Activated CD8-positive, alpha-beta memory T cell treated with anti-CD3 and anti-CD28 coated beads, Interleukin-2, amount 50 U/mL, for 24 hours (primary cell): ENCODE measurements around the gene PDGFC.

Experiments used
- DNase-seq: peaks from one replicate; pipeline ENCODE4 v3.0.0-alpha.2; 2020; ENCODE audit errors: extremely low read depth

PDGFC gene

DNA sequence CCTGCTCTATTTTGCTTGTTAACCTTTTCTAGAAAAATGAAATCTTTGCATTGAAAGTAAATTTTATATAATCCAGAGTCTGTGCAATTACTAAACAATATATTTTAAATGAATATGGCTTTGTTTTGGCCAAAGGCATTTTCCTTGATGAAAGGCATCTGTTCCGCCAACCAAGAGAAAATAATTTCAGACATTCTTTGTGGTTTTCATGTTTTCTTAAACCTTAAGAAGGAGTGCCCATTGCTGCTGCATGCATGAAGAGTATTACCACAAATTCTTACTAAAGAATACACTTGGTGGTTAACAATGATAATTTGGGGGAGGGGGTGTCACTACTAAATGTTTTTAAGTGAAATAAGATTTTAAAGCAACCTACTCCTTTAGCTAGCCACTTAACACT, 2.7 kb upstream of the PDGFC start:
- DNase-seq, result no peak

DNA sequence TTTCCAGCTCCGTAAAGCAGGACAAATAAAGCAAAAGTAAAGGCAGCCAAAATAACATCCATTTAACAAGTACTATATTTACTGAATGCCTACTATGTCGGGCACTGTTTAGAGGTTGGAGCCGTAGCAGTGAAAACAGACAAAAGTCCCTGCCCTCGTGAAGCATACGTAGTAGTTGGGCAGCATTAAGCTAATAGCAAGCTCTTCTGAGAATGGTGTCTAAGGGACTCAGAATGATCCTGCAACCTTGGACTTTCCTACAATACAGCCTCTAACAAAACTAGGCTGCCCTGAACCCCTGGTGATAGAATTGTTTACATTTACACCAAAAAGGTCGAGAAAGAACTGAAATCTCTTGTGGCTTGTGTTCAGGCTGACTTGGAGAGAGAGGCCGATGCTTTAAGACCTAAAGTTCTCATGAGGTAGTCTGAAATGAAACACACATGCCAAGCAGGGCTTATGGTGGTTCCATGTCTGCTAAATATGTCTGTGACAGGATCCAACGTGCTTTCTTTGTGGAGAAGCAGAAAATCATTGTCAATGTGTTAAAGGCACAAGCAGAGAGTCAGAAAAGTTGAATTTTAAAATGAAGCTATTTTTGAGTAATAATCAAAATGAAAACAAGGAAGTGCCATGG, 898 bp upstream of the PDGFC start:
- no peak for DNase-seq

DNA sequence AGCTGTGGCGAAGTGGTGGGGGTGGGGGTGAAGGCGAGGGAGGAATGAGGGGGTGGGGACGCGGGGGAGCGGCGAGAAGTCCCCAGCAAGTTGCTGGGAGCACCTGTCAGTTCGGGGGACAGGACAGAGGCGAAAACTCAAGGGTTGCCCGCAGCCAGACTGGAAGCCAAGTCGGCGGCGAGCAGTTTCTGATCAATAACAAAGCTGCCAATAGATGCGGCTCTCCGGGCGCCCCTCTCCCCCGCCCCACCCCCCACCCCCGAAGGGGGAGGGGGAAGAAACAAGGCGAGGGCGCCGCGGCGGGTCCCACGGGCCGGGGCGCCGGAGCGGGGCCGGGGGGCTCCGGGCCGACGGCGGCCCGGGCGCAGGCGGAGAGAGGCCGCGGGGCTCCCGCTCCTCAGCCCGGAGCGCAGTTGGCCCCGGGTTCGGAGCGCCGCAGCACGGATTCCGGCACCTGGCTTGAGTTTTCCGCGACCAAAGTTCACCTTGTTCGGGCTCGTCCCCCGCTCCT, 379 bp downstream of the PDGFC start:
- DNase-seq, result no peak

DNA sequence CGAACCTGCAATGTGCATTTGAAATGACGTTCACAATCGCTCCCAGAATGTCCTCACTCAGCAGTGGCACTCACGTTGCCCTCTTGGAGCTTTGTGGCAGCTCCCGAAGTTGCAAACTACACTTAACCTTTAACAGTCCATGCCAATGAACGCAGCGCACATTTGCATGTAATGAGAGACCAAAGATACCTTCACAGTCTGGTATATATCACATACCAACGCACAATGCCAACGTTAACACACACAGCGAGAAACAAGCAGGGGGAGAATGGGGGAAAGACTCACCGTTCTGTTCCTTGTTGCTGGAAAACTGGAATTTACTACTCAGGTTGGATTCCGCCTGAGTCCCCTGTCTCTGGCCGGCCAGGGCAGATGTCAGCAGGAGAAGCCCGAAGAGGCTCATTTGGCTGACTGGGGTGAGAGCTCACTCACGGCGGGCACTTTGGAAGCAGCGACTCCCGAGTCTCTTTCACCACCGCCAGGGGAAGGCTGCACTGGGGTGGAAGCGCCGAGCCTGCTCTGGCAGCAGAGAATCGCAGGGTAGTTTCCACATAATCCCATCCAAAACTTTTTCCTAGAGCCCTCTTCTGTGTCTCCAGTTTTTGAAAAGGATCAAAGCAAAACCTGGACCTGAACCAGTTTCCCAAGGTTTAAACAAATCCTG, 966 bp downstream of the PDGFC start:
- no peak for DNase-seq

DNA sequence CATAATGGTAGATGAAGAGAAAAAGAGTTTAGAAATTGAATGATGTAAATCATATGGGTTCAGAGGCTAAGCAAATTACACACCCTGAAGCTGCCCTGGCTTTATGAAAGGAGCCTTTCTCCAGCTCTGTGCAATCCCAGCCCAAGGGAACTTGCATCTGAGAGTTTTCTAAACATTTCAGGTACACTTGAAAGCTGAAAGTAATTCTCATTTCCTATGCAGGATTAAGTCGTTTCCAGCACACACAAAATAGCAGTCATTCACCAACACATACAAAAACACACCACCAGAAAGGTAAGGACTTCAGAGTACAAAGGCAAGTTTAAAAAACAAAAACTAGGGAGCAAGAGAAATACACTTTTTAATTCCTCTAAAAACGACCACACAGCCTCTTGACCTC, 1.7 kb downstream of the PDGFC start:
- no peak for DNase-seq

DNA sequence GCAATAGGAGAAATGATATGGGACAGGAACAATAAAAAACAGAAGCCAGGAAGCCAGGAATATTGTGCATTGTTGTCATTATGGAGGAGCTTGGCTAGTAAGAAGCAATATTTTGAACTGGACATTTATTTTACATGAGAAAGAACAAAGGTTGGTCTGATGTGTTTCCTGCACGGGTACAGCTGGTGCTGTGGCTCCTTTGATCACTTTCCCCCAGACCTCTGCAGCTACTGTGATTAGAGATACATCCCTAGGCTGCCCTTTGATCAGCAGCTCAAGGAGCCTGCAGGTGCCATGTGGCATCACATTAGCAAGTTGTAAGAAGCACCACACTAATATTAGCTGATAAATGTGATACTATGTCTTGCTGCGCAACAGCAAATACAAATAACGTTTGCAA, 2.5 kb downstream of the PDGFC start:
- no peak for DNase-seq

DNA sequence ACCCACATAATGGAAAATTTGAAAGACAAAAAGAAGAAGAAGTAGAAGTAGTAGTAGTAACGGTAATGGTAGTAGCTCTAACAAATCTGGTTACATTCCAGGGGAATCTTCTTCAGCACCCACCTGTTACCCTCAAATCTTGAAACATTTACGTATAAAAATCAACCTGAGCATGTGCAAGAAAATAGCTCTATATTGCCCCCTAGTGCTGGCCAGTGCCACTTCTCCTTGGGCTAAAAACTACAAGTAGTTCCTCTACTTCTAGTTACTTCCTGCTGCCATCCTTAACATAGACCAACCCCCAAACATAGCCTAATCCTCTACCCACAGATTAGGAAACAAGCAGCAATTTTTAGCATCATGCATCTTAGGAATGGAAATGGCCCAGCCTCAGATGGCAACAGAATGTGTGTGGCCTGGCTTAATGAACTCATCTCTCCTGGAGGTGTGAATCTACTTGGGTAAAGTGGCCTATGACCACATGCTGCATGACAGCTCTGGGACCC, 3.1 kb downstream of the PDGFC start:
- DNase-seq, result no peak

DNA sequence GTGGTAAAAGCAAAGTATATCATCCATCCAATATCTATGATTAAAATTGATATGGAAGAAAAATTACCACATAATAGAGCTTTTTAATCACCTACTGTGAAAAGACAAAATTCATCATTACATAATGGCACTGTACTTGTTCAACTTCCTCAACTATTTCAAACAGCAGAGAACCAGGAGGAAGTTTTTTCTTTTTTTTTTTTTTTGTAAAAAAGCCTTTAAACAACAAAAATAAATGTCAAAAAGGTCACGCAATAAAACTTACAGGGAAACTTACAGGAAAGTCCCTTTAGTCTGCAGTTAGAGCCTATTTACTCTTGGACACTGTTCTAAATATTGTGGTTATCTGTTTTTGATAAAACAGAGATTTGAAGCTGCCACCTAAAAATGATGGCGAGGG, 4.8 kb downstream of the PDGFC start:
- no peak for DNase-seq

DNA sequence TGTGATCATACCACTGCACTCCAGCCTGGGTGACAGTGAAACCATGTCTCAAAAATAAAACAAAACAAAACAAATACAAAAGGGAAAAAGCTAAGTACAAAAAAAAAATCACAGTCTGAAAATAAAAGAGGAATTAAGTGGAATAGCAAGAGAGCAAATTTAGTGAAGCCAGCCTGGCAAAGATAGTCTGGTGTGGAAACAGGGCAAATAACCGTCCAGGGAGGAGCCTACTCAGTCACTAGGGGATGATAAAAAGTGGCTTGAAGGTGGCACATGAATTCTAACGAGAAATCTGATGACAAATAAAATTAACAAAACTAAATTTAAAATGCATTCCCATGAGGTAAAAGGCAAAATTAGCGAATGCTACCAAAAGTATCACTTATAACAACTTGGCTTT, 8.2 kb downstream of the PDGFC start:
- DNase-seq, result no peak

DNA sequence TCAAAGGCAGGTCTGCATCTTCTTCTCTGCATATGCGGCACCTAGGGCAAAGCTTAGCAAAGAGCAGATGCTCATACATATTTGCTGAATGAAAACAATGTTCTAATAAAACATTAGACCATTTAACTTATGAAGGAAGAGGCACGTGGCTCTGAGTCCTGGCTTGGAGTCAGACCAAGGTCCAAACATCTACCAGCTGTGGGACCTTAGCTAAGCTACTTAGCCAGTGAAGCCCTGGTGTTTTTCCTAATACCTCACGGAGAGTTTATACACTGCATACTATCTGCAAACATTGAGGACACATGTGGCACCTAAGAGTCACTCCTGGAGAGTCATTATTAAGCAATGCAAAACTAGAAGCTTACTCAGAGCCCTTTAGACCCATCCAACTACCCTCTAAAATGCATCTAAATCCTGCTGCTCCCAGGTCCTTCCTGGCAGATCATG, 9.0 kb downstream of the PDGFC start:
- DNase-seq, result no peak

DNA sequence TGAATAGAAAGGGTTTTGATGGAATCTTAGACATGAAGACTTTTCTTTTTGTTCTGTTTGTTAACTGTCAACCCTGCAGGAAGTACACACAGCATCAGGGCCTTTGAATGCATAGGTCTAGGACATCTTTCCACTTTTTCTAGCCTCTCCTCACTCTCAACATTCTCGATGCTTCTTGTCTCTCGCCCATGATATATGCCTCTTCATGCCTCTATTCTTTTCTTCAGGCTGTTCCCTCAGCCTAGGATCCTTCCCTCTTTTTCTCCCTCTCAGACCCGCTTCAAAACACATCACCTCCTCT, 9.6 kb downstream of the PDGFC start:
- DNase-seq, result no peak

DNA sequence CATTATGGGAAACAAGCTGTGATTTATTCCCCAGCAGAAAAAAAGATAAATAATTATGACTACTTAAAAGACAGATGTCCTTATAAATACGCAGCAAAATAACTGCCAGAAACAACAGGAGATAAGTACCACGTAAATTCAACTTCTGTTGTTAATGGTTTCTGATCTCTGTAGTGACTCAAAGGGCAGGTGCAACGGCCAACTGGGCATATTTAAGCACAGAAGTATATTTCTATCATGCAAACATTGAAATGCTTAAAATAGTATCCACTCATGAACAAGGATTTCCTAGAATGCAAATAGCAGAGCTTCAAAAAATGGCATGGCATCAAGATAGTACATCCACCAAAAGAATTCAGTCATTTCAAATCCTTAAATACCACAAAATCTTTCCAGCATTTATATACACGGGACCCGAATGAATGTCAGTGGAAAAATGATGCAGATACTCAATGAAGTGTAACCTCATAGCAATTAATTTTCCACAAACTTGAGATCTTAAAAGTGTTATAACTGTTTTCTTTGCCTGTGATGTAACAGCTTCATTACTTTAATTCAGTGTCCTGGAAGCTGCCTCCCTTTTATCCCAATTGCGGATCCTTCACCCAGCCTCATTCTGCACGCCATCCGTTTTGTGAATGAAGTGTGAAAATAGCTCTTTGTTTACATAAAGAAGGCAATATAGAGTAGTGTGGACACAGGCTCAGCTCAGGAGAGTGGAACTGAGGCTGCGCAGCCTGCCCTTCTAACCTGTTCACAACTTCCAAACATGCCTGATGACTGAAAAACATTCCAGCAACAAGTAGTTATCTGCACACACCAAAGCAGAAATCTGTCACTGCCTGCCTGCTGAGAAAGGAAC, 10.2 kb downstream of the PDGFC start:
- DNase-seq, result no peak

DNA sequence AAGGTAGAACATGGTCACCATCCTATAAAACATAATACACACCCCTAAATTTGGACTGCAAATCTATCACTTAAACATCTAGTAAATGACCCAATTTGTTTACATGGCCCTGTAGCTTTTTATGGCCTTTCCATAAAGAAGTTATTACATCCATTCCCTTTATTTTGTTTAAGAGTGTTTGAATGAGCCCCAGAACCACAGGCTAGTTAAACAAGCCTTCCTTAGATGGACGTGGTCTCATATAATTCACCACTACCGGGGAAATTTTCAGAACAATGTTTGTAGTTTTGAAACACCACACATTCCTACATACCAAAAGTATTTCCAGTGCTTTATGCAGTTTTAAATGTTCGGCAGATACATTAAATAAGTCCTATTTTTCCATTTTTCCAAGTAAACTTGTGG, 12.3 kb downstream of the PDGFC start:
- DNase-seq, result no peak

DNA sequence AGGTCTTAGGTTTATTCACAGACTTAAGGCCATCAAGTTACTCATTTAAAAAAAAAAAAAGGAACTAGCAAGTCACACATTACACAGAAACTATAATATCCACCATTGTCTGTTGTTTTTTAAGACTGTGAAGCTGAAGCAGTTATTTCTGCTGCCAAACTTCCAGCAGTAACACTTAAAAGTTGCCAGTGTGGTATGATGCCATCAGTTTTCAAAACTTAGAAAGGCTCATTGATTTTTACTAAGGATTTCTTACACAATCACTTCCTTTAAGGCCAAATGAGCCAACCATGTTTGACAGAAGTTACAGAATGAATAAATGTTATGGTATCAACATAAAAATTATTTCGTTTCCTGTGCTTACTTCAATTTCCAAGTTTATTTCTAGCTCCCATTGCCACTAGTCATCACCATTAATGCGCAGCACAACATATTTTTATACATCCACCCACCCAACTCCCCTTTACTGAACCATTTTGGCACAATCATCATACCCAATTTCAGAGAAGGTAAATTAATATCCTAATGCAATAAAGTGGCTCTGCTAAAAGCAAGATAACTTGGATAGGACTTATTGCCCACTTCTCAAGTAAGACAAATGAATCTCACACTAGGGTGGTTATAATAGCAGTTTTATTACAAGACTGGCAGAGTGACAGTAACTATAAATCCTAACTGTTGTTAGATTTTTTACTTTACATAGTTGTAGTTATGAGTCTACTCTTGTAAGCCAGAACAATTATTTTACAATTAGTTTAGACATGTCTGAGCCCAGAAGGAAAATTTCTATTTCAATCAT, 13.1 kb downstream of the PDGFC start:
- no peak for DNase-seq

DNA sequence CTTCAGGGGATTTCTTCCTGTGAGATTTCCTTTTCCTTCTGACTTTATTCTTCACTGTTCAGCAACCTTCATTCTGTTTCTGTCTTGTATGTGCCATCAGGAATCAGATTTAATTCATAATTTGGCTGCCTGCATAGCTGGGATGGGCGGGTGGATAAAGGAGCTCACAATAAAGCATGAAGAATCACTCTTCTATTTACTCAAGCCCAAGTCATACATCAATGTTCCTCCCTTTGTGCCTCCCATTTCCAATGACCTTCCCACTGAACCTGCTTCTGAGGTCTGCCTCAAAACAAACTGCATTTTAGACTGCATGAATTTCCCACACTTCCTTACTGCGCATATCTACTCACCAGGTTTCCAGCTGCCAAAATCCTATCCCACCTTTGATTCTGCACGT, 14.0 kb downstream of the PDGFC start:
- DNase-seq, result no peak

DNA sequence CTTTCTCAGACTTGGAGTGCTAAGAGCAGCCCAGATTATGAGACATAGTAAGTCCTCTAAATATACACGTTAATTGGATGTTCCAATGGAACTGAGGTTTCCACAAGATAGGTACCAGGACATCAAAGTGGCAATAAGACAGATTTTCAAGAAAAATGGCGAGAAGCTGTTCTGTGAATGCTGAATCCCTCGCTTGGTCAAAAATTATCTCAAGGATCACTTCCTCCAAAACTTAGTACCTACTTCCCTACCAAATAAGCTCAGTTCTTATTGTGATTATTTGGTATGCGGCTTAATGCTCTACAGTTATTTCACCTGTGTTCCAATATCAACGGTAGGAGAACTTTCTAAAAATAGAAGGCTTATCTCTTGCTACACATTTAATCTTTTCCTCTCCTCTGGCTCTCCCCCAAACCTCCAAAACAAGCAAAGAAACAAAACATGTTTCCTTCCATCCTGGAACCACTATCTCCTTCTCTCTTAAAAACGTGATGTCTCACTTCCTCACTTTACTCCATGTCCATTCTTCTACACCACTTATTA, 14.7 kb downstream of the PDGFC start:
- DNase-seq, result no peak

DNA sequence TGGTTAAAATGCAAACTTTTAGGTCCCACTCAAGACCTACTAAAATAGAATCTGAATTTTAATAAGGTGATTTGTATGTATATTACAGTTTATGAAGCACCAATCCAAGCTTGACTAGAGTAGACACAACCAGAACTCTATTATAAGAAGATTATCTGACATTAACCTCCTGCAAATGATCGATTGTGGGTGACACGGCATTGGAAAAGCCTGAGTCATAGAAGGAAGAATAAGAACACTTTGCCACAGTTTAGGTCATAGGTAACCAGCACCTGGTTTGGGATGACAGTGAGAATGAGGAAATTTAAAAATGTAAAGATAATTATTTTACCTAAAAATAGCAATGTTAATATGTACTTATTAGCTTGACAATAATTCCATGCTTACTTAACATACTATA, 15.2 kb downstream of the PDGFC start:
- no peak for DNase-seq

DNA sequence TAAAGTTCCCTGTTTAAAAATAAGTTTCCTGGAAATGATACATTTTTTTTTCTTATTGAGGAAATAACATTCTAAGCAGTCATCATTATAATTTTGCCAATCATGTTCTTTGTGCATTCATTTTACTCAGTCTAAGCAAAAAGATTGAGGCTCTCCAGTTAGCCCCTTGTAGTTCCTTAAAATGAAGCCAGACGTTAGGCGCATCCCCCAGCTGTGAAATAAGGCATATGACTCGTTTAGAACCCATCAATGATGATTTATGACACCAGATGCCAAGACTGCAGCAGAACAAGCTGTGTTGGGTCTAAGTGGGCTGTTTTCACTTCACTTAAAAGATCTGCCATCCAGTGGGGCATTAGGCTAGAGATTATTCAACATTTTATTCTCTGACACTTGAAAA, 17.0 kb downstream of the PDGFC start:
- no peak for DNase-seq

DNA sequence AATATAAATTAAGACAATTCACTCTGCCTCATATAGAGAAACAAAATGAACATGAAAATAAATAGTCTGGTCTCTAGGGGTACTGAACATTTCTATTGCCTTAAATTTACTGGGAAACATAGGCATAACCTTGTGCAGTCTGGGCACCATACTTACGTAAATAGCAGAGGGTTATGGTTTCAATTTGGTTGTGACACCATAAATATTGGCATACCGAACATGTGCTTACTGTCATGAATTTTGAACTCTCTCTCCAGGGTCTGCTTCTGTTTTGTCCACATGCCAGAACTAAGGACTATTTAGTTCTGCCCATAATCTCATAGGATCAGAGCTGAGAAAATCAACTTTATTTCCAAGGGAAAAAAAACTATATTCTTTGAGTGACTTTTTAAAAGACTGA, 17.6 kb downstream of the PDGFC start:
- DNase-seq, result no peak

DNA sequence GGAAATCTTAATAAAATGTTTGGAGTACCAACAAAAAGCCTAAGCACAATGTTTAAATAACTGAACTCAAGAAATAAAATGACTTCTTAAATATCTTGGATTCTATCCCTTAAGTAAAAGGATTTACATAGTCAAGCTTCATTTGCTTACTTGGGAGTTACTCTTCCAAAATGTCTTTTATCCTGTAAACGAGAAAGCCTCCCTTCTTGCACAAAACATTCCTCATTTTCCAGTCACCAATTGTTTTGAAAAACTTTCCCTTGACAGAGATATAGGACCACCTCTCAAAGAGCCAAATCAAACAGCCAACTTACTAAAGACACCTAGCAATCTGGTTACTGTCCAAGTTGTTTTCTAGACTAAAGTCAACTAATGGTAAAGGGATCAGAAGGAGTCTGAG, 18.6 kb downstream of the PDGFC start:
- DNase-seq, result no peak

DNA sequence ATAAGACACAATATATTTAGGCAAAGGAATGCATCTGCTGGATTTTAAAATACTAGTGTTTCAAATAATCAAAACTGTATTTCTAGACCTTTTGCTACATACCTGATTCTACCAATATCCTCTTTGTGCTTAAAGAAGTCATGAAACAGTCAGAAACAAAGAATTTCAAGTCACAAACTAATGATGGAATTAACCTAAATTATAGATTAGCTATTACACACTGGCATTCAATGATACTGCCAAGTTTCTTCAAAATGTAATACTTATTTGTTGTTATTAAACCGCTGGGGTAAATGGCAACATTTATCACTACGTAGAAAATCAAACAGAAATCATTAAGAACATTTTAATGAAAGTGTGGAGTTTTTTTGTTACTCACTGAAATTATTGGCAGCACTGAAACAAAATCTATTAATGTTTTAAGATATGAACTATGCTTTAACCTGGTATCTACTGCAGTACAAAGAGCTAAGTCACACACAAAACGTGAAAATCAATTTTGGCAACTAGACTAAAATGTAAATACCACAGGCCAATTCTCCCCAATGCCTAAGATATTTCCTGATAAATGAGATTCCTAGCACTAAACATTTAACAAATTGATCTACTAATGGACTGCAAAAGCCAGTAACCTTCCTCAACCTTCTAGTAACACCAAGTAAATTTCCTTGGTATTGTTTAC, 19.4 kb downstream of the PDGFC start:
- DNase-seq, result no peak
